GM20000 (cell line): Measurements from ENCODE around the gene DHDH.

Experiments
- DNase-seq: peaks from one replicate; pipeline ENCODE4 v3.0.0; 2012; ENCODE audit warnings: low spot score
- TF ChIP-seq, protein P1 (sequence below): IDR thresholded peaks from 2 replicates; pipeline ENCODE4 v1.5.1; 2012; ENCODE audit warnings: mild to moderate bottlenecking, control low read depth; ENCODE audit errors: extremely low read depth, missing control alignments

The DHDH gene

DNA sequence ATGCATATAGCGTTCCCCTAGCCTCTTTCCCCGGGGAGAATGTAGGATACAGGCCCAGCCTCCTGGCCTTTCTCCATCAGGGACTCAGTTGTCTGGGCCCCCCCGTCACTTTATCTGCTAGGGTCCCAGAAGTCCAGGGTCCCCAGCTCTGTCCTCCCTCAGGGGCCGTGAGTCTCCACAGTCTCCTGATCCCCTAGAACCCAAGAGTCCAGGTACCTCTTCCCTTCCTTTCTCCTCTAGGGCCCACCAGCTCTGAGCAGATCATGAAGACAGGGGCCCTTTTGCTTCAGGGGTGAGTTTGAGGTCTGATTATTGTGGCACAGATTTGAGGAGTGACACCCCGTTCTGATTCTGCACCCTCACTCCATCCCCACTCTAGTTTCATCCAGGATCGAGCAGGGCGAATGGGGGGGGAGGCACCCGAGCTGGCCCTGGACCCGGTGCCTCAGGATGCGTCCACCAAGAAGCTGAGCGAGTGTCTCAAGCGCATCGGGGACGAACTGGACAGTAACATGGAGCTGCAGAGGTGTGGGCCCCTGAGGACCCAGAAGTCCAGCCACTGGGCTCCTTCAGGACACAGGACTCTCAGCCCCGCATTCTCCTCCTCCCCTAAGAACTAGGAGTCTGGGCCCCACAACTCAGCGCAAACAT, 21.9 kb downstream of the DHDH start:
- DNase-seq: no peak
- TF ChIP-seq, protein P1, sequence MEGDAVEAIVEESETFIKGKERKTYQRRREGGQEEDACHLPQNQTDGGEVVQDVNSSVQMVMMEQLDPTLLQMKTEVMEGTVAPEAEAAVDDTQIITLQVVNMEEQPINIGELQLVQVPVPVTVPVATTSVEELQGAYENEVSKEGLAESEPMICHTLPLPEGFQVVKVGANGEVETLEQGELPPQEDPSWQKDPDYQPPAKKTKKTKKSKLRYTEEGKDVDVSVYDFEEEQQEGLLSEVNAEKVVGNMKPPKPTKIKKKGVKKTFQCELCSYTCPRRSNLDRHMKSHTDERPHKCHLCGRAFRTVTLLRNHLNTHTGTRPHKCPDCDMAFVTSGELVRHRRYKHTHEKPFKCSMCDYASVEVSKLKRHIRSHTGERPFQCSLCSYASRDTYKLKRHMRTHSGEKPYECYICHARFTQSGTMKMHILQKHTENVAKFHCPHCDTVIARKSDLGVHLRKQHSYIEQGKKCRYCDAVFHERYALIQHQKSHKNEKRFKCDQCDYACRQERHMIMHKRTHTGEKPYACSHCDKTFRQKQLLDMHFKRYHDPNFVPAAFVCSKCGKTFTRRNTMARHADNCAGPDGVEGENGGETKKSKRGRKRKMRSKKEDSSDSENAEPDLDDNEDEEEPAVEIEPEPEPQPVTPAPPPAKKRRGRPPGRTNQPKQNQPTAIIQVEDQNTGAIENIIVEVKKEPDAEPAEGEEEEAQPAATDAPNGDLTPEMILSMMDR: no peak

DNA sequence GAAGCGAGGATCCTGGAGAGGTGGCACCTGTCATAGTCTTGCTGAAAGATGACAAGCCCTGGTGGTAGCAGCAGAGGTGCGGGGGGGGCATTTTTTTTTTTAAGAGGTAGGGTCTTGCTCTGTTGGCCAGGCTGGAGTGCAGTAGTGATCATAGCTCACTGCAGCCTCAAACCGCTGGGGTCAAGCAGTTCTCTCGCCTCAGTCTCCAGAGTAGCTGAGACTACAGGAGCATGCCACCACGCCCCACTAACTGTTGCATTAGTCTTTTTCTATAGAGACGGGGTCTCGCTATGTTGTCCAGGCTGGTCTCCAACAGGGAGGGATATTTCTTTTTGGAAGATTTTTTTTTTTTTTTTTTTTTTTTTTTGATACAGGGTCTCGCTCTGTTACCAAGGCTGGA, 24.5 kb downstream of the DHDH start:
- DNase-seq: no peak
- TF ChIP-seq, protein P1: no peak

DNA sequence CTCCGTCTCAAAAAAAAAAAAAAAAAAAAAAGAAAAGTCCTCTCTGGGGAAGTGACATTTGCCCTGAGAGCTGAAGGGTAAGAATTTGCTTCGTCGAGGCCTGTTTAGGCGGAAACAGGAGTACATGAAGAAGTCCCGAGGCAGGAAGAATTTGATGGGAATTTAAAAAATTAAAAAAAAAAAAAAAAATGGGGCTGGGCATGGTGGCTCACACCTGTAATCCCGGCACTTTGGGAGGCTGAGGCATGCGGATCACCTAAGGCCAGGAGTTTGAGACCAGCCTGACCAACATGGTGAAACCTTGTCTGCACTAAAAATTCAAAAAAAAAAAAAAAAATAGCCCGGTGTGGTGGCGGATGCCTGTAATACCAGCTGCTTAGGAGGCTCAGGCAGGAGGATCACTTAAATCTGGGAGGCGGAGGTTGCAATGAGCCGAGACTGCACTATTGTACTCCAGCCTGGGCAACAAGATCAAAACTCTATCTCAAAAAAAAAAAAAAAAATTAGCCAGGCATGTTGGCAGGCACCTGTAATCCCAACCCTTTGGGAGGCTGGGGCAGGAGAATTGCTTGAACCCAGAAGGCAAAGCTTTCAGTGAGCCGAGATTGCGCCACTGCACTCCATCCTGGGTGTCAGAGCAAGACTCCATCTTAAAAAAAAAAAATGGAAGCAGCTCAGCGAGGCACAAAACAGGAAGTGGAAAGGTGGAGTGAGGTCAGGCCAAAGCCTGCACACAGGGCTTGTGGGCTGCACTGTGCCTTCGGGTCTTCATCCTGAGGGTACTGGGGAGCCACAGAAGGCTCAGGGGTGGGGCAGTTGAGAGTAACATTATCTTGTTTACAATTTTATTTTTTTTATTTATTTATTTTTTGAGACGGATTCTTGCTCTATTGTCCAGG, 26.1 kb downstream of the DHDH start:
- no peak for DNase-seq
- TF ChIP-seq, protein P1: no peak

DNA sequence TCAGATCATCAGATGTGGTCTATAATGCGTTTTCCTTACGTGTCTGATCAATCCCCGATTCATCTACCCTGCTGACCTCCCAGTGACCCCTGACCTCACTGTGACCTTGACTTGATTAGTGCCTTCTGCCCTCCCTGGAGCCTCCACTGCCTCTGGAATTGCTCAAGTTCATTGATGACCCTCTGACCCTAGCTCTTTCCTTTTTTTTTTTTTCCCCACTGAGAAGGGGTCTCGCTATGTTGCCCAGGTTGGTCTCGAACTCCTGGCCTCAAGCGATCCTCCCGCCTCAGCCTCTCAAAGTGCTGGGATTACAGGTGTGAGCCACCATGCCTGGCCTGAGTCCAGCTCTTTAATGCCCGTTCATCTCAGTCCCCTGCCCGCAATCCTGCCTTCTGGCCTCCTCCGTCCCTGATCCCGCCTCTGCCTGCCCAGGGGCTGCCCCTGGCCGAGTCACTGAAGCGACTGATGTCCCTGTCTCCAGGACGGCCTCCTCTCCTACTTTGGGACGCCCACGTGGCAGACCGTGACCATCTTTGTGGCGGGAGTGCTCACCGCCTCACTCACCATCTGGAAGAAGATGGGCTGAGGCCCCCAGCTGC, 27.7 kb downstream of the DHDH start:
- TF ChIP-seq, protein P1: no peak
- no peak for DNase-seq

DNA sequence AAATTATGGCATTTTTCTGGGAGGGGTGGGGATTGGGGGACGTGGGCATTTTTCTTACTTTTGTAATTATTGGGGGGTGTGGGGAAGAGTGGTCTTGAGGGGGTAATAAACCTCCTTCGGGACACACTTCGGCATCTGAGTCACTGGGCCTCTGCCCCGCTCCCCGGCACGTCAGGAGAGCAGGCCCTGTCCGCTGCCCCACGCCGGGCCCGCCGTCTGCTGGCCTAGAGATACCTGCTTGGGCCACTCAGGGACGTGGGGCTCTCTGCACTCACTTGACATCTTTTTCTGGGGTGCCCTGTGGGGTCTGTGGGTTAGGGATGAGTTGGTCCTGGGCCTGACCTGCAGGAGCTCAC, 28.2 kb downstream of the DHDH start:
- no peak for DNase-seq
- TF ChIP-seq, protein P1: no peak

DNA sequence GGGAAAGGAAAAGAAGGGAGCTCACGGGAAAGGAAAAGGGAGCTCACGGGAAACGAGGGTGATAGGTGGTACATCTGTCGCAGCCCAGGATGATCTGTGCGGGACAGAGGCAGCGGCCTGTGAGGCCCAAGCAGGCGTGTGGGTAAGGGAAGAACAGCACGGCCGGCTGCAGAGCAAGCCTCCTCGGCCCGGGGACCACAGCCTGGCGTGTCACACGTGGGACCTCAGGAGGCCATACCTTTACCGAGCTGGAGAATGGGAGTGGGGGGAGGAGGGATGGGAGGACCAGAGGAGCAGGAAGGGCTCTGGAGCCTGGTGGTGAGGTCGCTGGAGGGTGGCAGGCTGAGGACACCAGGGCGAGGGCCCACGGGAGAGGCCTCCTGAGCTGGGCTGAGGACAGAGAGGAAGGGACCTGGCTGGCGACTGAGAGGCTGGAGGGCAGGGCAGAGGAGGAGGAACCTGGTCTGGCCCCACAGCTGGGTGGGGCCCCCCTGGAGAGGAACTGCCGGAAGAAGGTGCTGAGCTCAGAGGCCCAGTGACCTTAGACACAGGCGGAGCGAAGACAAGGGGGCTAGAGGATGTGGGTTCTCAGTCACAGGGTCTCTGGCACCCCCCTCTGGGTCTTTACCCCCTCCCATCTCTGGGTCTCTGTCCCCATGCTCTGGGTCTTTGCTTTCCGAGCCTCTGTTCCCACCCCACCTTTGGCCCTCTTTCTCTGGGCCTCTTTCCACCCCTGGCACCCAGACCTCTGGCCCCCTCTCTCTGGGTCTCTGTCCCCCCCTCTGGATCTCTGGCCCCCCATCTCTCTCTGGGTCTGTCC, 28.7 kb downstream of the DHDH start:
- peak; percentile 89 for DNase-seq
- TF ChIP-seq, protein P1: no peak

DNA sequence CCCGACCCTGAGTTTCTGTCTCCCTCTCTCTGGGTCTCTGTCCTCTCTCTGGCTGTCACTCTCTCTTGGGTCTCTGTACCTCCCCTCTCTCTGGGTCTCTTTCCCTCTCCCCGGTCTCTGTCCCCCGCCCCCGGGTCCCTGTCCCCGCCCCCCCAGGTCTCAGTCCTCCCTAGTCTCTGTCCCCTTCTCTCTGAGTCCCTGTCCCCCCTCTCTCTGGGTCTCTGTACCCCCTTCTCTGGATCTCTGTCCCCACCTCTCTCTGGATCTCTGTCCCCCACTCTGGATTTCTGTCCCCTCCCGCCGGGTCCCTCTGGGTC, 29.3 kb downstream of the DHDH start:
- TF ChIP-seq, protein P1: no peak
- no peak for DNase-seq
